ENCODE measurements around the gene LAMTOR2.
"Not testable (repeated sequence)": the region's sequence is repeated elsewhere in the genome, so short reads cannot be mapped to it uniquely, and the experiment has no call there.

Gene LAMTOR2

GRCh38 chr1:156054500-156055280 is at the start of gene LAMTOR2:
TSS of gene LAMTOR2 (plus strand) at chr1:156054782. CDS start at chr1:156054890, 108 bp downstream.
- peak; percentile 77 for DNase-seq

GRCh38 chr1:156004843-156005584 is 49.6 kb upstream of the LAMTOR2 start:
- DNase-seq = no peak

- no peak for DNase-seq
Measured at GRCh38 chr1:156006666-156007376, 47.8 kb upstream of the LAMTOR2 start.

- DNase-seq = no peak
Measured at GRCh38 chr1:156009404-156009803, 45.2 kb upstream of the LAMTOR2 start.

- DNase-seq = no peak
Measured at GRCh38 chr1:156012051-156012817, 42.3 kb upstream of the LAMTOR2 start.

GRCh38 chr1:156014829-156015228 is 39.8 kb upstream of the LAMTOR2 start:
- no peak for DNase-seq

GRCh38 chr1:156019946-156020292 is 34.7 kb upstream of the LAMTOR2 start:
- DNase-seq = no peak

- DNase-seq = peak; percentile 68
Measured at GRCh38 chr1:156020293-156021092, 34.1 kb upstream of the LAMTOR2 start, which contains the start of gene SSR2. TSS of gene SSR2 (minus strand) at chr1:156020951. CDS start at chr1:156020167, 784 bp downstream.

- no peak for DNase-seq
Measured at GRCh38 chr1:156021093-156021428, 33.5 kb upstream of the LAMTOR2 start.

GRCh38 chr1:156021954-156022353 is 32.6 kb upstream of the LAMTOR2 start:
- no peak for DNase-seq

- no peak for DNase-seq
Measured at GRCh38 chr1:156024801-156025200, 29.8 kb upstream of the LAMTOR2 start.

- DNase-seq = no peak
Measured at GRCh38 chr1:156025876-156026275, 28.7 kb upstream of the LAMTOR2 start.

GRCh38 chr1:156026588-156026987 is 28.0 kb upstream of the LAMTOR2 start:
- no peak for DNase-seq

GRCh38 chr1:156033011-156033410 is 21.6 kb upstream of the LAMTOR2 start:
- no peak for DNase-seq

- not testable (repeated sequence) for DNase-seq
Measured at GRCh38 chr1:156034991-156035390, 19.6 kb upstream of the LAMTOR2 start.

- no peak for DNase-seq
Measured at GRCh38 chr1:156042828-156043227, 11.8 kb upstream of the LAMTOR2 start.

- DNase-seq = no peak
Measured at GRCh38 chr1:156045076-156045475, 9.5 kb upstream of the LAMTOR2 start.

- no peak for DNase-seq
Measured at GRCh38 chr1:156048663-156049258, 5.8 kb upstream of the LAMTOR2 start.

GRCh38 chr1:156050376-156050775 is 4.2 kb upstream of the LAMTOR2 start:
- DNase-seq = no peak

GRCh38 chr1:156051011-156051725 is 3.4 kb upstream of the LAMTOR2 start:
- no peak for DNase-seq
